ENCODE measurements around the gene COA8. TPM values are rescaled to one million over a fixed set of nuclear protein-coding genes. Genes with fewer than 3 reads are reported as not detected.

COA8 gene
- total and polyA plus RNA-seq, 2 of the 8 experiments (the other 6 are each of a cell fraction or from before 2014, with no cell fraction given), result 7.1 to 35.5 TPM

- no peak overlapping the region for H2AFZ ChIP-seq (ENCODE audit: low read length)
- H3K14ac ChIP-seq (ENCODE audit: insufficient read length), result no peak overlapping the region
- no peak overlapping the region for H3K56ac ChIP-seq (replicated peaks; ENCODE audit: insufficient read length, low read depth, low read length)
- H2BK120ac ChIP-seq (replicated peaks; ENCODE audit: low read depth, low read length), result no peak overlapping the region
- 89% methylated on average over 11 of the region's 11 CpGs; no CpG with 5 or more reads in 1 of the 2 experiments for WGBS, 2 experiments (ENCODE audit: extremely low coverage in 1 of 2, insufficient coverage in 1 of 2, insufficient read length in 1 of 2, insufficient replicate concordance in 2 of 2, low coverage in 1 of 2, low lambda C conversion rate in 2 of 2, missing lambda C conversion rate in 1 of 2)
- no peak overlapping the region for H2BK15ac ChIP-seq (ENCODE audit: low read length)
- FAIRE-seq, result no peak
- H3K9ac ChIP-seq (replicated peaks in 1 of 4; ENCODE audit: extremely low read depth in 1 of 4, low read depth in 3 of 4, low read length in 3 of 4), result no peak overlapping the region
- ChIA-PET POLR2A (ENCODE audit: partially characterized antibody) (interaction anchor here (1.0 to 29.8 kb wide), 4 partner anchors 8 to 17 kb away, joined by 3 to 844 read pairs (median 6); partner anchors contain the start of gene CKB), CTCF (ENCODE audit: partially characterized antibody) (interaction anchor here (1.4 to 28.8 kb wide), 4 partner anchors 8 to 202 kb away, joined by 3 to 921 read pairs (median 118); partner anchors contain the start of genes CKB and EIF5)
- no peak overlapping the region for H4K8ac ChIP-seq (ENCODE audit: extremely low read depth, insufficient read depth, low read length)
- no peak overlapping the region for H3K27ac ChIP-seq (ENCODE audit: low read depth, low read length)
- H3K79me2 ChIP-seq (ENCODE audit: control insufficient read depth in 1 of 2, insufficient read depth in 2 of 2, low read length in 2 of 2), result peaks cover 0 to 2% of the 10 kb centered on the region in 2 experiments; a peak in 1 of 4 replicates
- no peaks in the 10 kb centered on the region; a peak in 2 of 7 replicates for H3K27me3 ChIP-seq (replicated peaks in 1 of 4; ENCODE audit: control insufficient read depth in 3 of 4, extremely low read depth in 1 of 4, insufficient read depth in 3 of 4, low read length in 3 of 4)
- H4K91ac ChIP-seq (replicated peaks; ENCODE audit: insufficient read length, low read length), result no peak overlapping the region
- no peak overlapping the region for H2AK5ac ChIP-seq (ENCODE audit: low read depth, low read length)
- no peaks in the 10 kb centered on the region for H3K23me2 ChIP-seq (ENCODE audit: low read depth, low read length)
- no peaks in the 10 kb centered on the region for H3K9me3 ChIP-seq (ENCODE audit: insufficient read depth in 2 of 2, low read depth in 1 of 2, low read length in 1 of 2)
- H3K4me2 ChIP-seq (ENCODE audit: insufficient read depth in 1 of 2, low read depth in 2 of 2, low read length in 2 of 2), result no peak overlapping the region
- no peak overlapping the region for H4K5ac ChIP-seq (ENCODE audit: insufficient read length, low read depth, low read length)
- no peak for DNase-seq (ENCODE audit: low read depth in 1 of 2, low spot score in 2 of 2)
- H3K4me3 ChIP-seq (ENCODE audit: extremely low read depth in 1 of 4, insufficient read depth in 2 of 4, low read depth in 3 of 4, low read length in 4 of 4), result no peak overlapping the region
- H3K36me3 ChIP-seq (ENCODE audit: control insufficient read depth in 2 of 4, insufficient read depth in 4 of 4, low read length in 3 of 4), result peaks cover 0 to 17% (median 1%) of the 10 kb centered on the region in 4 experiments; a peak in 3 of 8 replicates
- no peak overlapping the region for H2BK12ac ChIP-seq (ENCODE audit: low read depth, low read length)
- peaks cover 10 to 37% of the 10 kb centered on the region in 2 experiments for H4K20me1 ChIP-seq (replicated peaks in 1 of 2; ENCODE audit: control insufficient read depth in 1 of 2, insufficient read depth in 2 of 2, low read length in 2 of 2)
- H3K4ac ChIP-seq (replicated peaks; ENCODE audit: insufficient read length, low read depth, low read length), result no peak overlapping the region
- H3K79me1 ChIP-seq (ENCODE audit: low read depth, low read length), result peaks cover 9% of the 10 kb centered on the region
- no peak overlapping the region for H3K23ac ChIP-seq (ENCODE audit: insufficient read length)
- H3K4me1 ChIP-seq (replicated peaks in 1 of 4; ENCODE audit: control insufficient read depth in 3 of 4, insufficient read depth in 4 of 4, low read length in 3 of 4), result peaks cover 0 to 1% (median under 1%) of the 10 kb centered on the region in 4 experiments; a peak in 4 of 7 replicates
- no peak overlapping the region for H2BK5ac ChIP-seq (ENCODE audit: low read depth, low read length)
- no peak overlapping the region for H3K18ac ChIP-seq (ENCODE audit: extremely low read depth, low read length)
- H2BK20ac ChIP-seq (ENCODE audit: low read length), result no peak overlapping the region
- TF ChIP-seq E2F6 (IDR thresholded peaks at IDR 0.05) (no peak), MAX (IDR thresholded peaks at IDR 0.05) (no peak), NANOG (IDR thresholded peaks at IDR 0.05; ENCODE audit: insufficient read depth, low read depth, low read length, poor library complexity, severe bottlenecking) (no peak), KDM1A (IDR thresholded peaks at IDR 0.05; ENCODE audit: borderline replicate concordance, low read length) (no peak), BCL11A (IDR thresholded peaks at IDR 0.05; ENCODE audit: low read depth in 2 of 2, low read length in 2 of 2) (no peak), PHF8 (conservative IDR thresholded peaks at IDR 0.05; ENCODE audit: low read depth, low read length) (no peak), JUND (IDR thresholded peaks at IDR 0.05; ENCODE audit: low read length) (no peak), JUN (IDR thresholded peaks at IDR 0.05; ENCODE audit: low read depth, low read length) (no peak), GTF2F1 (IDR thresholded peaks at IDR 0.05; ENCODE audit: borderline replicate concordance, low read depth, low read length) (no peak), POU5F1 (IDR thresholded peaks at IDR 0.05; ENCODE audit: low read depth, low read length) (no peak), NRF1 (IDR thresholded peaks at IDR 0.05; ENCODE audit: low read depth, low read length) (no peak)
These were observed 26.7 kb upstream of the COA8 start for GRCh38 chr14:103535891-103536565.

Data from H1 (cell line).